Chondrocyte (in vitro differentiated cells): ENCODE results near the gene TNS4. TPM values are rescaled to one million over a fixed set of nuclear protein-coding genes. Genes with fewer than 3 reads are reported as not detected.

Experiments used
- DNase-seq: peaks from one replicate; pipeline ENCODE4 v3.0.0; 2021; ENCODE audit warnings: mixed read lengths, low spot score
- H3K27ac Mint-ChIP-seq: one replicate; pipeline ENCODE4 v1.8.0; 2021; ENCODE audit warnings: mild to moderate bottlenecking, moderate library complexity, mixed read lengths; ENCODE audit not compliant: unreplicated experiment
- H3K27me3 Mint-ChIP-seq: 2 replicates; pipeline ENCODE4 v1.8.0; 2021; ENCODE audit warnings: low read depth, mixed read lengths
- H3K36me3 Mint-ChIP-seq: 2 replicates; pipeline ENCODE4 v1.8.0; 2021; ENCODE audit warnings: low read depth, mixed read lengths
- H3K4me1 Mint-ChIP-seq: 2 replicates; pipeline ENCODE4 v1.8.0; 2021; ENCODE audit warnings: low read depth, mild to moderate bottlenecking, mixed read lengths
- H3K4me3 Mint-ChIP-seq: one replicate; pipeline ENCODE4 v1.8.0; 2021; ENCODE audit warnings: mild to moderate bottlenecking, moderate library complexity, mixed read lengths; ENCODE audit not compliant: unreplicated experiment
- H3K9me3 Mint-ChIP-seq: 2 replicates; pipeline ENCODE4 v1.8.0; 2021; ENCODE audit warnings: low read depth, mixed read lengths
- CTCF ChIP-seq: fragments of 200-600 bp; sonication (generic); IDR thresholded peaks from 2 replicates; pipeline ENCODE4 v1.5.0; 2021; ENCODE audit warnings: antibody characterized with exemption, mild to moderate bottlenecking, moderate library complexity
- total RNA-seq: library from RNA; stranded (reverse); gene quantifications from 3 replicates; pipeline ENCODE4 v1.2.1, GENCODE V29; 2021

Gene TNS4
- total RNA-seq, 1 donor from 2014 or later: not detected

- TF ChIP-seq CTCF: no peak
- Mint-ChIP-seq H3K4me1 (peaks cover 77% of the 10 kb centered on the region), H3K27ac (peak overlapping the region; percentile 90), H3K9me3 (no peaks in the 10 kb centered on the region), H3K4me3 (no peak overlapping the region), H3K36me3 (no peaks in the 10 kb centered on the region), H3K27me3 (no peaks in the 10 kb centered on the region)
- no peak for DNase-seq
Observed at GRCh38 chr17:40538936-40539705, 37.7 kb upstream of the TNS4 start.

GRCh38 chr17:40538019-40538935, 36.9 kb upstream of the TNS4 start:
- no peaks in the 10 kb centered on the region for H3K27me3 Mint-ChIP-seq
- H3K27ac Mint-ChIP-seq: peak overlapping the region; percentile 90
- H3K4me1 Mint-ChIP-seq: peaks cover 77% of the 10 kb centered on the region
- TF ChIP-seq CTCF: no peak
- peak; percentile 72 for DNase-seq
- no peaks in the 10 kb centered on the region for H3K36me3 Mint-ChIP-seq
- no peaks in the 10 kb centered on the region for H3K9me3 Mint-ChIP-seq
- no peak overlapping the region for H3K4me3 Mint-ChIP-seq

GRCh38 chr17:40536295-40537171, 35.1 kb upstream of the TNS4 start:
- Mint-ChIP-seq H3K4me3 (peak overlapping the region; percentile 13), H3K4me1 (peaks cover 78% of the 10 kb centered on the region), H3K9me3 (no peaks in the 10 kb centered on the region), H3K27ac (peak overlapping the region; percentile 93), H3K27me3 (no peaks in the 10 kb centered on the region), H3K36me3 (no peaks in the 10 kb centered on the region)
- no peak for TF ChIP-seq CTCF
- DNase-seq: peak; percentile 53

GRCh38 chr17:40535924-40536294, 34.5 kb upstream of the TNS4 start:
- TF ChIP-seq CTCF: no peak
- Mint-ChIP-seq H3K4me1 (peaks cover 80% of the 10 kb centered on the region), H3K36me3 (no peaks in the 10 kb centered on the region), H3K27ac (peak overlapping the region; percentile 93), H3K9me3 (no peaks in the 10 kb centered on the region), H3K4me3 (peak overlapping the region; percentile 13), H3K27me3 (no peaks in the 10 kb centered on the region)
- no peak for DNase-seq

GRCh38 chr17:40535438-40535837, 34.0 kb upstream of the TNS4 start:
- TF ChIP-seq CTCF: no peak
- Mint-ChIP-seq H3K9me3 (no peaks in the 10 kb centered on the region), H3K36me3 (no peaks in the 10 kb centered on the region), H3K4me3 (no peak overlapping the region), H3K27ac (peak overlapping the region; percentile 93), H3K4me1 (peaks cover 84% of the 10 kb centered on the region), H3K27me3 (no peaks in the 10 kb centered on the region)
- DNase-seq: no peak
